Activated CD4-positive, alpha-beta T cell treated with anti-CD3 and anti-CD28 coated beads, Interleukin-2, amount 50 U/mL, for 24 hours (primary cell): Measurements from ENCODE around the gene ID2.

Source experiments
- DNase-seq, 2 donors: peaks; one replicate each; pipeline ENCODE4 v3.0.0-alpha.2; 2020; ENCODE audit warnings: low read depth in 1 of 2, low spot score in 1 of 2

Gene ID2

GRCh38 chr2:8681786-8682692 is at the start of gene ID2:
TSS of gene ID2 (plus strand) at chr2:8682056. CDS start at chr2:8682166, 110 bp downstream.
- DNase-seq, result peak; percentile 96

DNA sequence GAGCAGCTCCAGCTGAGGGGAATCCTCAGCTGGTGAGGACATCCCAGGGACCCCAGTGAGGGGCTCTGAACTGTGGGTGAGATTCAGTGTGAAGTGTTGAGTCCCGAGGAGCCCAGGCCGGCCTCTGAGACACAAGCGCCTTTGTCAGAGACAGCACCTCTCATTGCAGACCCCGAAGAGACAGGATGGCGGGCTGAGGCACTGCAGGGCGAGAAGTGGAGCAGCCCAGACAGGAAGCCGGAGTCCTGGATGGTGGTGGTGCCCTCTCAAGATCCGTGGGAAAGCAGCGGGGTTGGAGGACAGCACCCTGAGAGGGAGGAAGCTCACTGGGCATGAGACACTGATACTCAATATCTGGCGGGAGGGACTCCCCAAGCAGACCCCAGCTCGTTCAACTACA is 49.1 kb upstream of the ID2 start:
- DNase-seq, result no peak

- no peak for DNase-seq
Observed at GRCh38 chr2:8633186-8633734, 48.6 kb upstream of the ID2 start.

- DNase-seq, result no peak
Observed at GRCh38 chr2:8633735-8634313, 48.0 kb upstream of the ID2 start.

- no peak for DNase-seq
Observed at GRCh38 chr2:8634466-8635172, 47.2 kb upstream of the ID2 start.

DNA sequence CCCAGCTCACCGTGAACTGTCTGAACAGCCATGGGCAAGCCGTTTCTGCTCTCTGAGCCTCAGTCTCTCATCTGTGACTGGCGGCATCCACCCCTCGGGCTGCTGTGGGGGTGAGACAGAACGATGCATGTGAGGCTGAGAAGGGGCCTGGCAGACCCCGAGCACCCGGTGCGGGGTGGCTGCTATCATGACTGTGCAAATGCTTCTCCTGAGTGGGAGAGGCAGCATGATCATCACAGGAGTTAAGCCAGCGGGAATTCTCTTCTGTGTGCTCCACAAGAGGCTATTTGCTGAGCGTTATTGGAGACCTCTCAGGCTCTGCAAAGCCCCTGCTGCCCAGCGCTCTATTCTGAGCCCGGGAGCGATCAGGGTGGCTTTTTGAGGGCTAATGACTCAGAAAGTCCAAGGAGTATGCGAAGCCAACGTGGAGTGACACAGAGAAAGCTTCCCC is 45.8 kb upstream of the ID2 start:
- no peak for DNase-seq

DNA sequence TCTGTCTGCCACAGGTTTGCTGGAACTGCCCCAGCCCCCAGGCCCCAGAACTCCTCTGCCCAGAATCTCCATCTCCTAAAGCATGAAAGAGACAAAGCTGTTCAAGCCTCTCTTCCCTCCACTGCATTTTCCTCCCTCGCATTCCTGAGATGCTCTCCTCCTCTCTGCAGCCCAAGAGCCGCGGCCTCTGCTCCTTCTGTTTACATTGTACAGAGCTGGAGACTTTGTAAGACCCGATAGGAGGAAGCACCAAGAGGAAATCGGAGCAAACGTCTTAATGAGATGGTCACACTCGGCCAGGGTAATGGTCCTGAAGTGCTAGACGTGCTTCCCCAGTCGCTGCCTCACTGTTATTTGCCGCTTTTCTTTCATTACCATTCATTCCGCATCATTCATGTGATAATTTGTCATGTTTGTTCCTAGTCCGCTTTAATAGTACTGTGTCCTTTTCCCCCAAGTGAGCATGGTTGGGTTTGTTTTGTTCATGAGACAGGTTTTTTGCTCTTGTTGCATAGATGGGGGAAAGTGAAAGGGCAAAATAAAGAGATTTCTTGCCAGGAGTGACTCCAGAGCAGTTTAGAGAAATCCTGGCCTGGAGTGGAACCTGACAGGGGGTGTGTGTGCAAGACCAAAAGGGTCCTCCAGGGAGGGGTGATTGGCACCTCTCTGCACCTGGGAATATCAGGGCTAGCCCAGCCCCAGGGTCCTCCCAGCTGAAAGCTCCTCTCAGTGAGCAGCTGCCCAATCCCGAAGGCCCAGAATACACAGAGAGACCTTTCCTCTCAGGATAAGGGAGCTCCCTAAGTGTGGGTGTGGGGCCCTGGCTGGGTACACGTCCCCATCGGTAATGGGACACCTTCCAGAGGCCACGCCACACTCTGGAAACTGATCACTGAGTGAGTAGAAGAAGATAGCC is 44.9 kb upstream of the ID2 start:
- DNase-seq, result no peak

GRCh38 chr2:8638327-8638726 is 43.5 kb upstream of the ID2 start:
- DNase-seq, result no peak

DNA sequence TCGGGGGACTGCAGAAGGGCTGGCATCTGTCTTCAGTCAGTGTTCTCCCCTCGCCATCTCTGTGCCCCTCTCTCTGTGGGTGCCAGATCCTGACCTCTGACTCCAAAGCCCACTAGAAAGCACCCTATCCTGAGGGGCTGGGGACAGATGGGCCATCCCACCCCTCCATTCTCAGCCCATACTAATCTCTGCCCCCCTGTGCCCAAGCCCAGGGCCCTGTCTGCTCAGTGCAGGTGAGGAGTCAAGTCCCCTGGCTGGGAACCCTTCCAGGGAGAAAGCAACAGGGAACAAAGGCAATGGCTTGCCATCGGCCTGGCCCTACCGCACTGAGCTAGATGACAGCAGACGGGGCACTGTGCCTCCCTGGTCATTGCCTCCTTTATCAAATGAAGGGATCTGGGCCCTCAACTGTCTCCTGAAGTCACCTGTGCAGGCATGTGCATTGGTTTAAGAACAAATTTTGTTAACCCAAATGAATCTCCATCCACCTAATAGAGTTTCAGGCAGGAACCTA is 42.7 kb upstream of the ID2 start:
- DNase-seq, result no peak

GRCh38 chr2:8640498-8640897 is 41.4 kb upstream of the ID2 start:
- DNase-seq, result no peak

DNA sequence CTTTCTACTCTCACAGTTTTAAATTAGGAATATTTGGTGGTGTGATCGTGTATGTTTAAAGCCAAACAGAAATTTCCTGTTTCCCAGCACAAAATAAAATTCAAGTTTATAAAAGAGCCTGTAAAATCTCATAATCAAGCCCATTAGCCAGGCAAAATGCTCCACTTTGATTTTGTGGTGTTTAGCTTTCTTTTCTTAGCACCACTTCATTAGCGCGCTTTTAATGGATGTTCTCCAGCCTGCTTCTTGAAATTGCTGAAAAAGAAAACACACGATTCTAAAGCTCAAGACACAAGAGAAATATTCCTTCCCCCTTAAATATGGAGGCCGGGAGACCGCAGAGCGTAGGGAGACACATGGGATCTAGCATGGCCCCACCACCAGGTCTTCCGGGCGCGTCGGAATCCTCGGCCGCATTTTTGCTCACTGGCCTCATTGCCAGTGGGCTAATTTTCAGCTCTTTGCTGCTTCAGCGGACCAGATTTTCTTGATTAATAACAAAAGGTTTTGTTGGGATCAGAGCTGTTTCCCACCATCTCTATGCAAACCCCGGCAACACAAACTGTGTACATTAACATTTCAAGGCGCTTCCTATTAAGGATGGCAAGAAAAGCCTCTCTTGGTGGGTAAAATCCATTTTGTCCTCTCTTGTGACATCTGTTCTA is 40.4 kb upstream of the ID2 start:
- DNase-seq, result no peak

DNA sequence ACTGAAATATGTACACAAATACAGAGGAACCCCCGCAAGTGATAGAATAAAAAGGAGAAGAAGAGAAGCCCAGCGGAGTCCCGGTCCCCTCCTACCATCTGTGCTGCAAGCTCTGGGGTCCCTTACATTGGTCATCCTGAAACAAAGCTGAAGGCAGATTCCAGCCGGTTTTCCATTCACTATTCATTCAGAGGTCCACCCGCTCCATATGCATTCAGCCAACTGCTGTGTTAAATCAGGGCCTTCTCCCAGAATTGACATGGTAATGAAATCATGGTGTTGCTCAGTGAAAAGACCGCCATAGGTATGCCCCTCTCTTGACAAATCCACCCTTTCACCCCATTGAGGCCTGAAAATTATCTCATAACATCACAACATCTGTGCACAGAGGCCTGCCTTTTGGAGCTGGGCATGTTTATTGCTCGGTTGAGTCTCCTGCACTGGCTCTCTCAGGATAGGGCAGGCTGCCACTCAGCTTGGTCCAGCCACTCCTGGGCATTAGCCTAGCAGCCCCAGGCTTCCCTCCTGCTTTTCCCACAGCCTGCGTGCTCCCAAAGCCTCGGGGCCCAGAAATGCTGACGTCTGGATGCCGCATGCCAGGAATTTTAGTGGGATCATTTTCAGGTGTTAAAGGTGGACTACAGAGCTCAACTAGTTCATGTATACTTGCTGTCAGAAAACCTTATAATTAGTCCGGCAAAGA is 39.3 kb upstream of the ID2 start:
- DNase-seq, result no peak

- DNase-seq, result no peak
Observed at GRCh38 chr2:8643250-8643995, 38.4 kb upstream of the ID2 start.

GRCh38 chr2:8643996-8644356 is 37.9 kb upstream of the ID2 start:
- no peak for DNase-seq

DNA sequence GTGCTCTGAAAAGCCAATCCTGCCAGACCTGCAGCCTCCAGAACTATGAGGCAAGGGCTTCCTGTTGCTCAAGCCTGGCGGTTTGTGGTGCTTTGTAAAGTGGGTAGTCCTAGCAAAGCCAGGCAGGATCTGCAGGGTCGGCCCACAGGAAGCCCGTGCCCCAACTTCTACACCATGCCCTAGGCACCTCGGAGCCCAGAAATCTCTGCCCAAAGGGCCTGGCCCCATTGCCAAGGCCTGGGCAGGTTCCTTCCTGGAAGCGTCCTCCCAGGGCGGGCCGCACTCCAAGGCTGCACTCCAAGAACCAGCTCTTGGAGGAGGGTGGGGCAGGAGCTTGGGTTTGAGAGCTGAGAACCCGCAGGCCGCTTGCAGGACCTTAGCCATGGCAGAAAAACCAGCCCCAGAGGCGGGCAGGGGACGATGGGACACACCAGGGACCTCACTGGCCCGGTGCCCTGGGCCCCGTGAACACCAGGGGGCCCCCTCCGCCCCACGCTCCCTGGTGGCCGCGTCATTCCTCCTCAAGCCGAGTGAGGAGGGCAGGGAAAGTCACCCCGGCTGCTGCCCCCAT is 37.2 kb upstream of the ID2 start:
- DNase-seq, result no peak

DNA sequence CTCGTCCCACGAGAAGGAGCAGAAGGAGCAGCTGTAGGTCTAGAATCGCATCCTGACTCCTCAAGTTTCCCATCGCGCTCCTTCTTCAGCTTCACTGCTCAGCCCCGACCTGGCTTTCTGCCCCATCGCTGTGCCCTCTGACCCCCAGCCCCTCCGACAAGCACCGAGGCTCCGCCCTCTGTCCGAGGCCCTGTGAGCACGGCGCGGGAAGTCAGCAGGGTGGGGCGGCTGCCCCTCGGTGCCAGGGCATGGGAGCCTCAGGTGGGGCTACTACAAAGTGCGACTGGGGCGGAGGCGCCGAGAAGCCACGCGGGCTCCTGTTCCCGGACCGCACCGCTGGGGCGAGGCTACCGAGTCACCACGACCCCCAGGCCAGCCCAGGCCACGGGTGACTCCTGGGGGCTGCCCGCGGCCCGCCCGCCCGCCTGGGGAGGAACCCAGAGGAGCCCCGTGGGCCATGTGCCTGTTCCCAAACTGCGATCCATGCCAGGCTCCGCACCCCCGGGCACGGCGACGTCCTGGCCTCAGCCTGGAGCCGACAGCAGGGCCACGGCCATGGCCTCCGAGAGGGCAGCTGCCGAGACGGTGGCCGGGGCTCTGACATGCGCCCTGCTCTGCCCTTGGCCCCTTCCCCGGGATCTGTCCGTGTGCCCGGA is 36.6 kb upstream of the ID2 start:
- DNase-seq, result no peak

DNA sequence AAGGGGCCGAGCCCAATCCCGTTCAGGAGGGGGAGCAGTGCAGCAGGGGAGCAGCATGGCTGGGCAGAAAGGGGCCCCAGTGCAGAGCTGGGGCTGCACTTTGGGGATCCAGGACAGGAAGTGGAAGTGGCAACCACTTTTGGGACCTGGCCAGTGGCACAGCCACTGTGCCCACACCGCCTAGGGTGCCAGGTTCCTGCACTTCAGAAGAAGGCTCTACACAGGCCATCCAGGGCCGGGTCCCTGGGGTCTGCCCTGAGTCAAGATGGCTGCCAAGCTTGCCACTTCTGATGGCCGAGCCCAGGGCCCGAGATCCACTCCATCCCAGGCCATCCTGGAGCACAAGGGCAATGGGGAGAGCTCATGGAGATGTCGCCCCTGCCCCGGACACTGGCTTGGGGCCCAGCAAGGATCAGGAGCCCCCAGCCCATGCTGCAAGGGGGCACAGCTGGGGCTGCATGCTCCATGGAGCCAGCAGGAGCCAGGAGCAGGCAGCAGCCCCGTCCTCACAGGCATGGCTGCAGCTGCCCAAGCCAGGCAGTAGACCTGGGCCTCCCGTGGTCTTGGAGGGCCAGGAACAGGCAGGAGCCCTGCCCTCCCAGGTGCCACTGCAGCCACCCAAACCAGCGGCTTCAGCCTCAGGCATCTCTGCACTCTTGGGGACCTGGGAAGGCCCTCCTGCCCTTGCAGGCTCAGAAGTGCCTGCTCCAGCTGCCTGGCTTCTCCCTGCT is 35.0 kb upstream of the ID2 start:
- no peak for DNase-seq
